ENCODE measurements around the gene KDM5C. TPM values are rescaled to one million over a fixed set of nuclear protein-coding genes. Genes with fewer than 3 reads are reported as not detected.

Gene KDM5C
- total and polyA plus RNA-seq, 2 experiments from 2014 or later = 74.5 to 144 TPM

- Histone ChIP-seq H3K36me3 (replicated peaks; ENCODE audit: insufficient read depth, low read depth) (no peaks in the 10 kb centered on the region), H3K79me2 (no peaks in the 10 kb centered on the region), H2AFZ (no peak overlapping the region), H3K9me3 (ENCODE audit: low read depth) (no peaks in the 10 kb centered on the region), H3K4me1 (ENCODE audit: insufficient read depth) (no peaks in the 10 kb centered on the region), H4K20me1 (ENCODE audit: insufficient read depth, poor library complexity, severe bottlenecking) (no peaks in the 10 kb centered on the region), H3K4me2 (no peak overlapping the region), H3K27me3 (no peaks in the 10 kb centered on the region), H3K4me3 (no peak overlapping the region), H3K9me2 (replicated peaks; ENCODE audit: insufficient read depth) (no peaks in the 10 kb centered on the region), H3K27ac (no peak overlapping the region)
- no peak for DNase-seq (ENCODE audit: low spot score)
- WGBS (ENCODE audit: low lambda C conversion rate, missing lambda C conversion rate) = 87% methylated on average over 3 of the region's 12 CpGs
- TF ChIP-seq CTCF (IDR thresholded peaks at IDR 0.05; ENCODE audit: poor library complexity) = no peak
- no peak for TF ChIP-seq EZH2 (IDR thresholded peaks at IDR 0.05; ENCODE audit: borderline replicate concordance)
- TF ChIP-seq EZH2phosphoT487 (IDR thresholded peaks at IDR 0.05; ENCODE audit: low read depth, severe bottlenecking, unreplicated experiment) = no peak
These were observed 10.6 kb upstream of the KDM5C start for GRCh38 chrX:53235566-53235965.

- no peak overlapping the region for H3K4me3 ChIP-seq
- H3K4me1 ChIP-seq (ENCODE audit: insufficient read depth) = no peaks in the 10 kb centered on the region
- H3K27ac ChIP-seq = no peak overlapping the region
- H4K20me1 ChIP-seq (ENCODE audit: insufficient read depth, poor library complexity, severe bottlenecking) = no peaks in the 10 kb centered on the region
- no peaks in the 10 kb centered on the region for H3K79me2 ChIP-seq
- WGBS (ENCODE audit: low lambda C conversion rate, missing lambda C conversion rate) = no CpG with 5 or more reads among the region's 9 CpGs
- no peaks in the 10 kb centered on the region for H3K36me3 ChIP-seq (replicated peaks; ENCODE audit: insufficient read depth, low read depth)
- H3K9me3 ChIP-seq (ENCODE audit: low read depth) = no peaks in the 10 kb centered on the region
- DNase-seq (ENCODE audit: low spot score) = no peak
- TF ChIP-seq CTCF (IDR thresholded peaks at IDR 0.05; ENCODE audit: poor library complexity) = no peak
- TF ChIP-seq EZH2phosphoT487 (IDR thresholded peaks at IDR 0.05; ENCODE audit: low read depth, severe bottlenecking, unreplicated experiment) = no peak
- no peak for TF ChIP-seq EZH2 (IDR thresholded peaks at IDR 0.05; ENCODE audit: borderline replicate concordance)
- H3K4me2 ChIP-seq = no peak overlapping the region
- no peak overlapping the region for H2AFZ ChIP-seq
- H3K9me2 ChIP-seq (replicated peaks; ENCODE audit: insufficient read depth) = no peaks in the 10 kb centered on the region
- H3K27me3 ChIP-seq = no peaks in the 10 kb centered on the region
These were observed 9.5 kb upstream of the KDM5C start for GRCh38 chrX:53234484-53234883.

GRCh38 chrX:53233536-53233935 is 8.5 kb upstream of the KDM5C start:
- WGBS (ENCODE audit: low lambda C conversion rate, missing lambda C conversion rate) = 78% methylated on average over 9 of the region's 9 CpGs

GRCh38 chrX:53230116-53230515 is 5.1 kb upstream of the KDM5C start:
- WGBS (ENCODE audit: low lambda C conversion rate, missing lambda C conversion rate) = 69% methylated on average over 5 of the region's 5 CpGs
- no peaks in the 10 kb centered on the region for H3K79me2 ChIP-seq
- H3K36me3 ChIP-seq (replicated peaks; ENCODE audit: insufficient read depth, low read depth) = no peaks in the 10 kb centered on the region
- no peaks in the 10 kb centered on the region for H3K9me3 ChIP-seq (ENCODE audit: low read depth)
- peaks cover 4% of the 10 kb centered on the region for H3K4me1 ChIP-seq (ENCODE audit: insufficient read depth)
- H3K4me3 ChIP-seq = no peak overlapping the region
- no peak overlapping the region for H2AFZ ChIP-seq
- H3K27ac ChIP-seq = no peak overlapping the region
- DNase-seq (ENCODE audit: low spot score) = no peak
- H3K4me2 ChIP-seq = no peak overlapping the region
- H3K27me3 ChIP-seq = no peaks in the 10 kb centered on the region
- no peaks in the 10 kb centered on the region for H4K20me1 ChIP-seq (ENCODE audit: insufficient read depth, poor library complexity, severe bottlenecking)
- TF ChIP-seq EZH2 (IDR thresholded peaks at IDR 0.05; ENCODE audit: borderline replicate concordance) = no peak
- TF ChIP-seq EZH2phosphoT487 (IDR thresholded peaks at IDR 0.05; ENCODE audit: low read depth, severe bottlenecking, unreplicated experiment) = no peak
- no peak for TF ChIP-seq CTCF (IDR thresholded peaks at IDR 0.05; ENCODE audit: poor library complexity)
- no peaks in the 10 kb centered on the region for H3K9me2 ChIP-seq (replicated peaks; ENCODE audit: insufficient read depth)

More at GRCh38 chrX:53233536-53233935, 8.5 kb upstream of the KDM5C start:
- no peaks in the 10 kb centered on the region for H3K9me3 ChIP-seq (ENCODE audit: low read depth)
- H3K79me2 ChIP-seq = no peaks in the 10 kb centered on the region
- no peak overlapping the region for H3K4me3 ChIP-seq
- no peaks in the 10 kb centered on the region for H3K36me3 ChIP-seq (replicated peaks; ENCODE audit: insufficient read depth, low read depth)
- no peaks in the 10 kb centered on the region for H3K4me1 ChIP-seq (ENCODE audit: insufficient read depth)
- no peak overlapping the region for H2AFZ ChIP-seq
- no peaks in the 10 kb centered on the region for H3K27me3 ChIP-seq
- no peaks in the 10 kb centered on the region for H4K20me1 ChIP-seq (ENCODE audit: insufficient read depth, poor library complexity, severe bottlenecking)
- H3K4me2 ChIP-seq = no peak overlapping the region
- TF ChIP-seq EZH2 (IDR thresholded peaks at IDR 0.05; ENCODE audit: borderline replicate concordance) = no peak
- no peak for DNase-seq (ENCODE audit: low spot score)
- no peak overlapping the region for H3K27ac ChIP-seq
- H3K9me2 ChIP-seq (replicated peaks; ENCODE audit: insufficient read depth) = no peaks in the 10 kb centered on the region
